HG03097 (cell line): Measurements from ENCODE around the gene ZDHHC5.

ENCODE experiments used
- ATAC-seq: cut with Tn5 transposase; IDR thresholded peaks from one replicate; pipeline ENCODE4 v1.9.1; 2021; ENCODE audit not compliant: unreplicated experiment, low FRiP score

ZDHHC5 gene

DNA sequence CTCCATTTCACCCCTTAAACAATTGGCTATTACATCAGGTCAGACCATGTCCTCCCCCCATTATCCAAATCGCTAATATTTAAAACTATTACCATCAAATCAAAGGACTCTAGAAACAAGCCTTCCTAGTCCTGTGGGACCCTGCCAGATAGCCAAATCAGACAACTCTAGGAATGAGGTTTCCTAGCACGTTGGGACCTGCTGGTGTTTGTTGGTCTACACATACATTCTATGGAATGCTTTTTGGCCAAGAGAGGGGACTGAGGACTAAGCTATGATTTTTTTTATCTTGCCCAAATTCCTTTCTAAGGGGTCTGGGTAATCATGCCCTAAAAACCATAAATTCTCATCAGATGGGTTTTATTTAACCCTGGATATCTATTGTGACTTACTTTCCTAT lies 59.3 kb downstream of the ZDHHC5 start:
- ATAC-seq: no peak

GRCh38 chr11:57728829-57729228 lies 60.9 kb downstream of the ZDHHC5 start:
- no peak for ATAC-seq

DNA sequence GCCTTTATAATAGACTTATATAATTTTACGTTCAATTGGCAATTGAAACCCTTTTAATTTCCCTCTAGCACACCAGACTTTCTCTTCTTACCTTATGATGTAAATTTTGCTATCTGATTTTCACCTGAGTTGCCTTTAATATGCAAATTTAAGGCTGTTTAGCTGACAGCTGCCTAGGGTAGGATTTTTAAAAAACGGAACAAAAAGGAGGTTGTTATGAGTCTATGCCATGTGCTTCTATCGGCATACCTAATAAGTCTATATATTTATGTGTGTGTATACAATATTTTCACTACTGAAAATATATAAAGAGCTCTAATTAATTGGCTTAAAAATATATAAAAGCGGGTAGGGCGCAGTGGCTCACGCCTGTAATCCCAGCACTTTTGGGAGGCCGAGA lies 61.6 kb downstream of the ZDHHC5 start:
- ATAC-seq: no peak

- ATAC-seq: no peak
Measured at GRCh38 chr11:57732661-57733060, 64.7 kb downstream of the ZDHHC5 start.

- ATAC-seq: no peak
Measured at GRCh38 chr11:57735619-57736298, 67.8 kb downstream of the ZDHHC5 start.

- ATAC-seq: peak; percentile 85
Measured at GRCh38 chr11:57741132-57742086, 73.5 kb downstream of the ZDHHC5 start, which contains the start of gene SELENOH. Gene SELENOH (plus strand): TSS chr11:57741491. CDS start chr11:57741596, 105 bp downstream.

DNA sequence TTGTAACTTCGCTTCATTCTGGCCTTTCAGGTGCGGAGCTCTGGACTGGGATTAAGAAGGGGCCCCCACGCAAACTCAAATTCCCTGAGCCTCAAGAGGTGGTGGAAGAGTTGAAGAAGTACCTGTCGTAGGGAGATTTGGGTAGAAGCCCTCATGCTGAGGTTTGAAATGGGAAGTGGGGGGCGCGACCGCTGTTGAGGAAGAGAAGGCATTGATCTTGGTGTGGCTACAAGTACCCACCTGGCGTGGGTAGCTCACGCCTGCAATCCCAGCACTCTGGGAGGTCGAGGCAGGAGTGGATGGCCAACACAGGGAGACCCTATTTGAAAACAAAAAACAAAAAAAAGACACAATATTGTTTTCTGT lies 74.2 kb downstream of the ZDHHC5 start:
- ATAC-seq: no peak

DNA sequence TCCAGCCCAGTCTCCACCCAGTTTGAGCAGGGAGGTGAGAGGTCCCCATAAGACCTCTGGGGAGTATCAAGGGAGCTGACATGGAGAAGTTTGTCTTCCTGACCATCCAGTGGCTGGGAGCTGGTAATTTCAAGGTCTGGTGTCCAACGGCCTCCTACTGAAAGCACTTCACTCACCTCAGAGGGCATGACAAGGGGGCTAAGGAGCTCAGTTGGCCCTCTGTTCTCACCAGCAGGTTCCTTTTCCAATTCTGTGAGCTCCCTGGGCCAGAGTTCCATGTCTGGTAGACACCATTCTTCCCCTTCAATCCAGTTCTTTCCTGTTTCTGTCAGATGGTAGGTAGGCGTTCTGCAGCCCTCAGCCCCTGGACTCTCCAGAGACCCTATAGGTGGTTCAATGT lies 76.4 kb downstream of the ZDHHC5 start:
- no peak for ATAC-seq

- no peak for ATAC-seq
Measured at GRCh38 chr11:57745206-57745605, 77.3 kb downstream of the ZDHHC5 start.

GRCh38 chr11:57746920-57747319 lies 79.0 kb downstream of the ZDHHC5 start:
- no peak for ATAC-seq
